Measurements from ENCODE around the gene PIK3C2B. TPM values are rescaled to one million over a fixed set of nuclear protein-coding genes. Genes with fewer than 3 reads are reported as not detected.

The PIK3C2B gene
- total and polyA plus RNA-seq, 2 of the 8 experiments (the other 6 are each of a cell fraction or from before 2014, with no cell fraction given): 20.4 to 36.7 TPM

- H2BK120ac ChIP-seq (replicated peaks; ENCODE audit: low read depth, low read length): no peak overlapping the region
- FAIRE-seq (peak; percentile 77), DNase-seq (ENCODE audit: low read depth in 1 of 2, low spot score in 2 of 2) (peak; percentile 75 to 95)
- no peak overlapping the region for H2AK5ac ChIP-seq (ENCODE audit: low read depth, low read length)
- 57% methylated on average over 11 of the region's 11 CpGs; no CpG with 5 or more reads in 1 of the 2 experiments for WGBS, 2 experiments (ENCODE audit: extremely low coverage in 1 of 2, insufficient coverage in 1 of 2, insufficient read length in 1 of 2, insufficient replicate concordance in 2 of 2, low coverage in 1 of 2, low lambda C conversion rate in 2 of 2, missing lambda C conversion rate in 1 of 2)
- no peak overlapping the region for H2AFZ ChIP-seq (ENCODE audit: low read length)
- ChIA-PET CTCF (ENCODE audit: partially characterized antibody) (interaction anchor here (0.6 to 47.3 kb wide), 25 partner anchors 12 to 558 kb away, joined by 3 to 2124 read pairs (median 4); partner anchors contain the start of genes MDM4 and PIK3C2B), POLR2A (ENCODE audit: partially characterized antibody) (interaction anchor here (0.6 to 3.4 kb wide), 13 partner anchors 8 to 70 kb away, joined by 3 to 28 read pairs (median 6); partner anchors contain the start of genes MDM4 and PIK3C2B)
- peak overlapping the region; percentile 25 for H4K91ac ChIP-seq (replicated peaks; ENCODE audit: insufficient read length, low read length)
- H3K9ac ChIP-seq (replicated peaks in 1 of 4; ENCODE audit: extremely low read depth in 1 of 4, low read depth in 3 of 4, low read length in 3 of 4): no peak overlapping the region
- no peaks in the 10 kb centered on the region for H3K23me2 ChIP-seq (ENCODE audit: low read depth, low read length)
- peaks cover 2 to 15% (median 6%) of the 10 kb centered on the region in 4 experiments; a peak in 4 of 8 replicates for H3K36me3 ChIP-seq (ENCODE audit: control insufficient read depth in 2 of 4, insufficient read depth in 4 of 4, low read length in 3 of 4)
- H3K27ac ChIP-seq (ENCODE audit: low read depth, low read length): no peak overlapping the region
- H4K8ac ChIP-seq (ENCODE audit: extremely low read depth, insufficient read depth, low read length): no peak overlapping the region
- no peak overlapping the region for H3K23ac ChIP-seq (ENCODE audit: insufficient read length)
- H3K79me1 ChIP-seq (ENCODE audit: low read depth, low read length): no peaks in the 10 kb centered on the region
- peak overlapping the region; percentile 88; the same call in 1 of the 2 replicates for H2BK15ac ChIP-seq (ENCODE audit: low read length)
- H3K4ac ChIP-seq (replicated peaks; ENCODE audit: insufficient read length, low read depth, low read length): no peak overlapping the region
- peak overlapping the region; percentile 80; the same call in 1 of the 2 replicates for H2BK12ac ChIP-seq (ENCODE audit: low read depth, low read length)
- H3K56ac ChIP-seq (replicated peaks; ENCODE audit: insufficient read length, low read depth, low read length): no peak overlapping the region
- no peaks in the 10 kb centered on the region for H3K9me3 ChIP-seq (ENCODE audit: insufficient read depth in 2 of 2, low read depth in 1 of 2, low read length in 1 of 2)
- peak overlapping the region; percentile 18; the same call in 1 of the 2 replicates for H2BK5ac ChIP-seq (ENCODE audit: low read depth, low read length)
- 0 out of 4 replicates have a peak overlapping the region, but pooled peaks of 1 of the 2 experiments have one; percentile 34 for H3K4me2 ChIP-seq (ENCODE audit: insufficient read depth in 1 of 2, low read depth in 2 of 2, low read length in 2 of 2)
- H3K79me2 ChIP-seq (ENCODE audit: control insufficient read depth in 1 of 2, insufficient read depth in 2 of 2, low read length in 2 of 2): no peaks in the 10 kb centered on the region
- no peak overlapping the region; the same call in 1 of the 2 replicates for H2BK20ac ChIP-seq (ENCODE audit: low read length)
- no peak overlapping the region for H4K5ac ChIP-seq (ENCODE audit: insufficient read length, low read depth, low read length)
- H4K20me1 ChIP-seq (replicated peaks in 1 of 2; ENCODE audit: control insufficient read depth in 1 of 2, insufficient read depth in 2 of 2, low read length in 2 of 2): peaks cover 2% of the 10 kb centered on the region in 2 experiments
- H3K4me3 ChIP-seq (ENCODE audit: extremely low read depth in 1 of 4, insufficient read depth in 2 of 4, low read depth in 3 of 4, low read length in 4 of 4): no peak overlapping the region; a peak in 1 of 8 replicates
- H3K27me3 ChIP-seq (replicated peaks in 1 of 4; ENCODE audit: control insufficient read depth in 3 of 4, extremely low read depth in 1 of 4, insufficient read depth in 3 of 4, low read length in 3 of 4): no peaks in the 10 kb centered on the region
- H3K4me1 ChIP-seq (replicated peaks in 1 of 4; ENCODE audit: control insufficient read depth in 3 of 4, insufficient read depth in 4 of 4, low read length in 3 of 4): peaks cover 0 to 13% (median 7%) of the 10 kb centered on the region in 4 experiments; a peak in 6 of 7 replicates
- peak overlapping the region; percentile 48; the same call in 1 of the 2 replicates for H3K18ac ChIP-seq (ENCODE audit: extremely low read depth, low read length)
- H3K14ac ChIP-seq (ENCODE audit: insufficient read length): no peak overlapping the region
- TF ChIP-seq EZH2 (IDR thresholded peaks at IDR 0.05; ENCODE audit: low read depth, low read length, severe bottlenecking) (no peak), KDM1A (IDR thresholded peaks at IDR 0.05; ENCODE audit: borderline replicate concordance, low read length) (0 out of 2 replicates have a peak, but pooled peaks have one; percentile 7), CEBPB (IDR thresholded peaks at IDR 0.05; ENCODE audit: low read depth, low read length) (no peak), CBX8 (IDR thresholded peaks at IDR 0.05; ENCODE audit: borderline replicate concordance, low read depth, low read length) (no peak), SRF (IDR thresholded peaks at IDR 0.05; ENCODE audit: low read depth, low read length) (no peak), E2F6 (IDR thresholded peaks at IDR 0.05) (no peak), RBBP5 (IDR thresholded peaks at IDR 0.05; ENCODE audit: borderline replicate concordance, low read depth, low read length) (no peak), SIRT6 (IDR thresholded peaks at IDR 0.05; ENCODE audit: low read length) (no peak), NRF1 (IDR thresholded peaks at IDR 0.05; ENCODE audit: low read depth, low read length) (no peak), SP2 (IDR thresholded peaks at IDR 0.05; ENCODE audit: low read length) (no peak), TCF12 (IDR thresholded peaks at IDR 0.05; ENCODE audit: low read depth, low read length) (peak; percentile 93)
Observed at GRCh38 chr1:204446413-204447111, 48.0 kb downstream of the PIK3C2B start.
